Stimulated activated CD4-positive, alpha-beta T cell treated with anti-CD3 and anti-CD28 coated beads, TNF-alpha, amount 100 ng/mL, for 24 hours (primary cell): ENCODE results near the gene ARRDC2.

Experiments used
- DNase-seq, 3 experiments: peaks; one replicate each; pipeline ENCODE4 v3.0.0-alpha.2; 2020; ENCODE audit warnings: low read depth in 3 of 3

The ARRDC2 gene

GRCh38 chr19:18058208-18059009 lies 50.4 kb downstream of the ARRDC2 start:
- peak; percentile 65 to 74 (median 70) for DNase-seq

DNA sequence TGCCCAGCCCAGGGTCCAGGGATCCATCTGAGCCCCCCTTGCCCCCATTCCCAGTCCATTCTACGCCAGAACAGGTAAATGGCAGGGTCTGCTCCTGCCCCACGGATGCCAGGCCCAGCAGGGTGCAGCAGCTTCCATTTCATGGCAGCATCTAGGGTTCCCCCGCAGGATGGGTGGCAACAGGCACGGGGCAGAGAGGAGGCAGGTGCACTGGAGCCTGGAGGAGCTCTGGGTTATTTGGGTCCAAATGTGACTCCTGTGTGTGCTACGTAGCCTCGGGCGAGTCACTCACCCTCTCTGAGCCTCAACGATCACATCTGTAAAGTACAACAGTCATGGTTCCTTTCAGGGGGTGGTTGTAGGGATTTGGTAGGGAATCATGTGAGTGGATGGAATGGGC lies 51.3 kb downstream of the ARRDC2 start:
- DNase-seq: no peak

DNA sequence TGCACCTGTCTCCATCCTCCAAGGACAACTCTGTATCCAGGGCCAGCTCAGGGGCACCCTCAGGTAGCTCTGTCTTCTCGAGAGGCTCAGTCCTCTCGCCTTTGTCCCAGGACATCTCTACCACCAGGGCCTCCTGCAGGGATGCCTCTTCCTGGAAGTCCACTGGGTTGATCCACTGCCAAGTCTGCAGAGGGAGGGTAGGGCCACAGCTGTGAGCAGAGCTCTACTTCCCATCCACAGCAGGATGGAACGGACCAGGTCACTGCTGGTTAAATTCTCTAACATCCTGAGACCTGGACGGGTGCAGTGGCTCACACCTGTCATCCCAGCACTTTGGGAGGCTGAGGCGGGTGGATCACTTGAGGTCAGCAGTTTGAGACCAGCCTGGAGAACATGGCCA lies 51.9 kb downstream of the ARRDC2 start:
- DNase-seq: no peak

DNA sequence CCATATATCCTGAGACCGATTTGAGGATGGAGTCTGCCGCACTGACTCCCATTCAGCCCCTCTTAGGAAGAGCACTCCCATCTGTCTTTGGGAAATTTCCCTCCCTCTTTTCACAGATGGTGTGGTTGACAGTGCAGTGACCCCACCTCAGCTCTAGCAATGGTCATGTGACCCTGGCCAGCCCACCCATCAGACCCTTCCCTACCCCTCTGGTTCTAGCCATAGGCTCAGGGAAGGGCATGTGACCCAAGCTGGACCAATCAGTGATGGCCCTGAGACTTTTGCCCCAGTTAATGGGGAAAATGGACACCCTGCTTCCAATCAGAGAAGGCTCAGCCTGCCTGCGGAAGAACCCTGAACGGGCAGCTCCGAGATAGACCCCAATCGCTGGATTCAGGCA lies 52.5 kb downstream of the ARRDC2 start:
- DNase-seq: no peak

- DNase-seq: no peak
Observed at GRCh38 chr19:18062028-18062427, 54.1 kb downstream of the ARRDC2 start.

DNA sequence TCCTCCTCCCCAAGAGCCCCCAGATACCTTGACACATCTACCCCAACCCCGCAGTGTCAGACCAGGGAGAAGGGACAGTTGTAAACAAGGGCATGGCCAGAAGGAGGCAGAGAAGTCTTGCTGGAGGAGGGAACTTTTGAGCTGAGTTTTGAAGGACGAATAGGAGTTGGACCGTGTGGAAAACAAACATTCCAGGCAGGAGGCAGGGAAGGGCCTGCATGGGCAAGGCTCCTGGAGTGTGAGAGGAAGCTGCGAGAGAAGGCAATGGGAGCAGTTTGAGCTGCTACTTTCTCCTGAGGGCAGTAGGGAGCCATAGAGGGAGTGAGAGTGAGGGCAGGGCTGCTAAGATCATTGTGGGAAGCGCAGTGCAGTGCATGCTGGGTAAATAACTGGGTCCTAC lies 55.5 kb downstream of the ARRDC2 start:
- no peak for DNase-seq
